ACC112 (cell line): ENCODE data around the gene PTPRN2.

Experiments used
- H2AFZ ChIP-seq: fragments of 200-600 bp; sonication (generic); one replicate; pipeline ENCODE4 v1.6.0; 2017; ENCODE audit warnings: antibody characterized with exemption, low read length; ENCODE audit not compliant: unreplicated experiment
- H3K27ac ChIP-seq: fragments of 200-600 bp; sonication (generic); 2 replicates; pipeline ENCODE4 v1.5.1; 2014; ENCODE audit warnings: low read depth, mild to moderate bottlenecking, antibody characterized with exemption, low read length, moderate library complexity
- H3K27me3 ChIP-seq: fragments of 200-600 bp; sonication (generic); 2 replicates; pipeline ENCODE4 v1.6.1; 2014; ENCODE audit warnings: mild to moderate bottlenecking, antibody characterized with exemption, low read length, moderate library complexity, mixed read lengths; ENCODE audit not compliant: insufficient read depth
- H3K36me3 ChIP-seq: fragments of 200-600 bp; sonication (generic); 2 replicates; pipeline ENCODE4 v1.6.1; 2016; ENCODE audit warnings: mild to moderate bottlenecking, antibody characterized with exemption, low read length, moderate library complexity, mixed read lengths; ENCODE audit not compliant: insufficient read depth
- H3K4me1 ChIP-seq: fragments of 200-600 bp; sonication (generic); one replicate; pipeline ENCODE4 v1.6.1; 2016; ENCODE audit warnings: low read length, mixed read lengths; ENCODE audit not compliant: insufficient read depth, unreplicated experiment, control insufficient read depth
- H3K4me3 ChIP-seq: fragments of 200-600 bp; sonication (generic); 2 replicates; pipeline ENCODE4 v1.5.1; 2014; ENCODE audit warnings: mild to moderate bottlenecking, low read depth, low read length
- H3K79me2 ChIP-seq: fragments of 200-600 bp; sonication (generic); one replicate; pipeline ENCODE4 v1.6.0; 2016; ENCODE audit warnings: low read length; ENCODE audit not compliant: control insufficient read depth, unreplicated experiment, insufficient read depth

Gene PTPRN2

GRCh38 chr7:157674027-157674714 lies 913.5 kb downstream of the PTPRN2 start:
- Histone ChIP-seq H3K27ac (no peak overlapping the region), H3K27me3 (no peaks in the 10 kb centered on the region), H3K79me2 (no peaks in the 10 kb centered on the region), H2AFZ (no peak overlapping the region), H3K4me1 (no peaks in the 10 kb centered on the region), H3K4me3 (no peak overlapping the region), H3K36me3 (no peaks in the 10 kb centered on the region)

GRCh38 chr7:157673573-157673972 lies 914.0 kb downstream of the PTPRN2 start:
- Histone ChIP-seq H3K4me1 (no peaks in the 10 kb centered on the region), H2AFZ (no peak overlapping the region), H3K79me2 (no peaks in the 10 kb centered on the region), H3K27ac (no peak overlapping the region), H3K27me3 (no peaks in the 10 kb centered on the region), H3K4me3 (no peak overlapping the region), H3K36me3 (no peaks in the 10 kb centered on the region)

- H3K4me3 ChIP-seq, result no peak overlapping the region
- no peak overlapping the region for H2AFZ ChIP-seq
- no peaks in the 10 kb centered on the region for H3K4me1 ChIP-seq
- no peaks in the 10 kb centered on the region for H3K79me2 ChIP-seq
- H3K27me3 ChIP-seq, result no peaks in the 10 kb centered on the region
- no peak overlapping the region for H3K27ac ChIP-seq
- no peaks in the 10 kb centered on the region for H3K36me3 ChIP-seq
Measured at GRCh38 chr7:157671358-157672255, 916.0 kb downstream of the PTPRN2 start.

- Histone ChIP-seq H3K79me2 (no peaks in the 10 kb centered on the region), H3K27me3 (no peaks in the 10 kb centered on the region), H3K4me1 (no peaks in the 10 kb centered on the region), H3K27ac (no peak overlapping the region), H2AFZ (no peak overlapping the region), H3K4me3 (no peak overlapping the region), H3K36me3 (no peaks in the 10 kb centered on the region)
Measured at GRCh38 chr7:157670490-157671357, 916.9 kb downstream of the PTPRN2 start.

- Histone ChIP-seq H3K36me3 (no peaks in the 10 kb centered on the region), H3K79me2 (no peaks in the 10 kb centered on the region), H3K4me1 (no peaks in the 10 kb centered on the region), H3K4me3 (no peak overlapping the region), H3K27ac (no peak overlapping the region), H2AFZ (no peak overlapping the region), H3K27me3 (no peaks in the 10 kb centered on the region)
Measured at GRCh38 chr7:157669768-157670351, 917.8 kb downstream of the PTPRN2 start.

GRCh38 chr7:157668884-157669767 lies 918.5 kb downstream of the PTPRN2 start:
- no peak overlapping the region for H2AFZ ChIP-seq
- H3K27ac ChIP-seq, result no peak overlapping the region
- no peaks in the 10 kb centered on the region for H3K36me3 ChIP-seq
- no peak overlapping the region for H3K4me3 ChIP-seq
- no peaks in the 10 kb centered on the region for H3K27me3 ChIP-seq
- H3K4me1 ChIP-seq, result no peaks in the 10 kb centered on the region
- H3K79me2 ChIP-seq, result no peaks in the 10 kb centered on the region

- Histone ChIP-seq H3K79me2 (no peaks in the 10 kb centered on the region), H2AFZ (no peak overlapping the region), H3K4me3 (no peak overlapping the region), H3K27ac (no peak overlapping the region), H3K27me3 (no peaks in the 10 kb centered on the region), H3K4me1 (no peaks in the 10 kb centered on the region), H3K36me3 (no peaks in the 10 kb centered on the region)
Measured at GRCh38 chr7:157668221-157668883, 919.3 kb downstream of the PTPRN2 start.

GRCh38 chr7:157667731-157668130 lies 919.9 kb downstream of the PTPRN2 start:
- H3K36me3 ChIP-seq, result no peaks in the 10 kb centered on the region
- H3K27me3 ChIP-seq, result no peaks in the 10 kb centered on the region
- H3K4me3 ChIP-seq, result no peak overlapping the region
- H3K4me1 ChIP-seq, result no peaks in the 10 kb centered on the region
- H3K79me2 ChIP-seq, result no peaks in the 10 kb centered on the region
- H2AFZ ChIP-seq, result no peak overlapping the region
- H3K27ac ChIP-seq, result no peak overlapping the region

- H3K4me1 ChIP-seq, result no peaks in the 10 kb centered on the region
- no peak overlapping the region for H2AFZ ChIP-seq
- no peak overlapping the region for H3K27ac ChIP-seq
- H3K27me3 ChIP-seq, result no peaks in the 10 kb centered on the region
- H3K36me3 ChIP-seq, result no peaks in the 10 kb centered on the region
- no peaks in the 10 kb centered on the region for H3K79me2 ChIP-seq
- no peak overlapping the region for H3K4me3 ChIP-seq
Measured at GRCh38 chr7:157667261-157667660, 920.4 kb downstream of the PTPRN2 start.
